Bone marrow (tissue), 2 donors: Measurements from ENCODE around the gene TMUB1.

Experiments
- DNase-seq, 2 donors: peaks; one replicate each; lab custom pipeline; 2025; lab: John Stamatoyannopoulos, UW

TMUB1 gene

DNA sequence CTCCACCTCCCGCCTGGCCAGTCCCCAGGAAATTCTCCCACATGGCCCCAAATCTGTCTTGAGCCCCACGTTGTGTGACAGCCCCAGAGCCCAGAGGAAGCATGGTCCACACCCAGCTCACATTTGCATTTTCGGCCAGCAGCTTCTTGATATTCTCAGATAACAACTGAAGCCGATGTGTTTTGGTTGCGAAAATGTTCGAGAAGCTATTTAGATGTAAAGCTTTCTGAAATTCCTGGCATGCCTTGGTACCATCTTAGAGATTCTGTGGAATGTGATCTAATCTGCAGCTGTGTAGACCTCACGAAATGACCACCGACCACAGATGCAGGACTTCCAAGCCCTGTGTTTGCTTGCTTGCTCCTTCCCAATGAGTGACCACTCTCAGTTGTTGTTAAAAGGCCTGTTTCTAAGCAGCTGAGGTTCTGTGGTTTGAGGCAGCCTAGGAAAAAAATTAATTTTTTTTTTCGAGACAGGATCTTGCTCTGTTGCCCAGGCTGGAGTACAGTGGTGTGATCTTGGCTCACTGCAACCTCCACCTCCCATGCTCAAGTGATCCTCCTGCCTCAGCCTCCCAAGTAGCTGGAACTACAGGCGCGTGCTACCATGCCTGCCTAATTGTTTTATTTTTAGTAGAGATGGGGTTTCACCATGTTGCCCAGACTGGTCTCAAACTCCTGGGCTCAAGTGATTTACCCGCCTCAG lies 15.1 kb downstream of the TMUB1 start:
- no peak for DNase-seq

DNA sequence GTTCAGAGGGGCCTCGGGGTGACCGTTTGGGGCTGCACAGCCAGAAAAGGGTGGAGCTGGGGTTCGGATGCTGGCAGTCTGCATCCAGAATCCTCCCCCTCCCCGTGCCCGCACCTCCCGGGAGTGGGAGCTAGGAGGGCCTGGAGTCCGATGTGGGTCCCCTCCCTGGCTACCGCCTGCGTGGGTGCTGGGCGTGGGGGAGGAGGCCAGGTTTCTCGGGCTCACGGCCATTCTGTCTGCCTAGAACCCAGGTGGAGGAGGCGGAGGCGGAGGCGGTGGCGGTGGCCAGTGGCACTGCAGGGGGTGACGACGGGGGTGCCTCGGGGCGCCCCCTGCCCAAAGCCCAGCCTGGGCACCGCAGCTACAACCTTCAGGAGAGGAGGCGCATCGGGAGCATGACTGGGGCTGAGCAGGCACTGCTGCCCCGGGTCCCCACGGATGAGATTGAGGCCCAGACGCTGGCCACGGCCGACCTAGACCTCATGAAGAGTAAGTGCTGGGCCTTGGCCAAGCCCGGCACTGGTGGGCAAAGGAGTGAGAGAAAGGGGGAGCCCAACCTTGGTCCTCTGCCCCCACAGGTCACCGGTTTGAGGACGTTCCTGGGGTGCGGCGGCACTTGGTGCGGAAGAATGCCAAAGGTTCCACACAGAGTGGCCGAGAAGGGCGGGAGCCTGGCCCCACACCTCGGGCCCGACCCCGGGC lies 16.9 kb downstream of the TMUB1 start:
- no peak for DNase-seq

DNA sequence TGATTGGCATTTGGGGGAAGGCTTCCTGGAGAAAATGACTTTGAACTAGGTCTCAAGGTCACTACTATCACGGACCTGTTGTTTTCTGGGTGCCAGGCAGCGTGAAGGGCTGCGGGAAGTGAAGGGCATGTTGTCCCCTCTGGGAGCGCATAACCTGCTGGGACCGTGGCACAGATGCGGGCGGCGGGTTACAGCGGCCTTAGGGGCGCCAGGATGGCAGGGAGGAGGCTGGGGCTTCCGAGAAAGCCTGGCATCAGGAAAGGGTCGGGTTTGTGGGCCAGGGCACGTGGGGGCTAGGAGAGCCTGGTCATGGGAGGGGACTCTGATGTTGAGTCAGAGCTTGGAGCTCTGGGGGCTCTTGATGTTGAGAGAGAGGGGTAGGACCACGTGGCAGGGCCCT lies 17.8 kb downstream of the TMUB1 start:
- DNase-seq: no peak

DNA sequence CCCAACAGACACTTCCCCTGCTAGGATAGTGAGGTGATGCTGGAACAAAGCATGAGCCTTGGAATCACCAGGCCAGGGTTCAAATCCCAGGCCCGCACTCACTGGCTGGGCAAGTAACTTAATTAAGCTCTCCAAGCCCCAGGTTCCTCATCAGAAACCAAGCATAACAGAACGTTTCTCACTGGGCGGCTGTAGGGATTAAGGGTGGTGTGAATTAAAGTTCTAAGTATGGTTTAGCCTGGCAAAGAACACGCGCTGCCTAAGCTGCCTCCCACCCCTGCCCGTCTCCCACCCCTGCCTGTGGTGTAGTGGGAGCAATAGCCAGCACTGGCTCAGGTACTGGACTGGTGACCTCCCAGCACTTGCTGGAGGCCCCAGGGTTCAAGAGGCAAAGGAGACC lies 18.3 kb downstream of the TMUB1 start:
- DNase-seq: no peak

DNA sequence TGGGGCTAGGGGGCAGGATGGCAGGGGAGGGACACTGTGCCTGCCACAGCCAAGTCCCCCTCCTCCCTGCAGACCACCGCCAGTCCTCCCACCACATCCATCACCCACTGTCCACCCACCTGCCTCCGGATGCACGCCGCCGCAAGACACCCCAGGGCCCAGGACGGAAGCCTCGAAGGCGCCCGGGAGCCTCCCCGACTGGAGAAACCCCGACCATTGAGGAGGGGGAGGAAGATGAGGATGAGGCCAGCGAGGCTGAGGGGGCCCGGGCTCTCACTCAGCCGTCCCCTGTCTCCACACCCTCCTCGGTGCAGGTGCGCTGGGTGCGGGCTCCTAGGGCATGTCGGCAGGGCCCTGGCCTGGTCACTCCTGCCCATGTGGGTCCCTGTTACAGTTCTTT lies 18.8 kb downstream of the TMUB1 start:
- DNase-seq: no peak

DNA sequence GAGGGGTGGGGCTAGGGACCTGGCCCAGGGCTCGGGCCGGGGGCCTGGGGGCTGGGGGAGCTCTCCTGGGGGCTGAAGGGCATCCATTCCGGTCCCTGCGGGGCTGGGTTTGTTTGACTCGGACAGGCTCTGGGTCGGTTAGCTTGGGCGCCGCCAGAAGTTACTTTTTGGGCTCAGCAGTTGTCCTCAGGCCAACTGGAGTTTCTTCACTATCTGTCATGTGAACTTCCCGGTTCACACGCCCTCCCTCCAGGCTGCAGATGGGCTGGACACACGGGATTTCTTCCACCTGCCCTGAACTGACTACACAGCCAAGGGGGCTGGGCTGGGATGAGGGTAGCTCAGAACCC lies 20.1 kb downstream of the TMUB1 start:
- no peak for DNase-seq

DNA sequence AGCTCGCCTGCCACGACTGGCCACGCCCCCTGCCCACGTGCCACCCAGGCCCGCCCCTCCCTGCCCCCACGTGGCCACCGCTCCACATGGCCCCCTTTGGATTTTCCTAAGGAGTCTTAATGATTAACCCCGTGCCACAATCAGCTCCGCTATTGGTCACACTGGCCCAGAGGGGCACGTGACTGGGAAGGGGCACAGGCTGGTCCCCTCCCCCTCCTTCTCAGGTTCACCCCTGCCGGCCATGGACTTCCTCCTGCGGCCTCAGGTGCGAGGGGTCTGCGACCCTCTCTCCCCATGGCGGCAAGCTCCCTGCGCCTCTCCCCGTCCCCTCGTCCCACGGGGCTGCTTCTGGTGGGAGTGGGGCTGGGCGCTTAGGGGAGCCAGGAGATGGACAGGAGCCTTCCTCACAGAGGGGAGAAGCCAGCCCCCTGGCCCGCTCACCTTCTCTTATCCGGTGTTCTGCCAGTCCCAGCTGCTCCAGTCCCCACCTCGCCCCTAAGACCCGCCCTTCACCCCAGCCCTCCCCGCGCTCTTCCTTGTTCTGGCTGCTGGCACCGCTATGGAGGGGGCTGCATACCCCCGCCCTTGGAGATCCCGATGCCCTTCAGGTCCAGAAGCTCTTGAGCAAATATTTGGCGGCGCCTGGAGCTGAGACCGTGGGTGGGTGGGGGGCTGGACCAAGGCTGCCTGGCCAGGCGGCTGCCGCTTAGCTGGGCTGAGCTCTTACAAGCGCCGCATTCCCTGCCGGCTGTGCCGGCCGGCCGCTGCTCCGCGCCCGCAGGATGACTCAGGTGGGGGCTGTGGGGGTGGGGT lies 20.7 kb downstream of the TMUB1 start:
- DNase-seq: no peak

DNA sequence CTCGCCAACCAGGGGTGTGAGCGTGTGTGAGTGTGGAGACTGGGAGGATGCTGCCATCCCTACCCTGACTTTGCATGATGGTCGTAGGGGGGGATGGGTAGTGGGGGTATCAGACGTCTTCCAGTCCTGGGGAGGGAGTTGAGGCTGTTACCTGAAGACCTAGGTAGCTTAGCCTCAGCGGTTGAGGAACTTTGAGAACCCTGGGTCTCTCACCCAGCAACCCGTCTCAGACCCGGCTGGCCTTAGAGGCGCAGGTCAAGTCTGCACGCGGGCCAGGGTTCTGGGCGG lies 21.2 kb downstream of the TMUB1 start:
- DNase-seq: no peak

DNA sequence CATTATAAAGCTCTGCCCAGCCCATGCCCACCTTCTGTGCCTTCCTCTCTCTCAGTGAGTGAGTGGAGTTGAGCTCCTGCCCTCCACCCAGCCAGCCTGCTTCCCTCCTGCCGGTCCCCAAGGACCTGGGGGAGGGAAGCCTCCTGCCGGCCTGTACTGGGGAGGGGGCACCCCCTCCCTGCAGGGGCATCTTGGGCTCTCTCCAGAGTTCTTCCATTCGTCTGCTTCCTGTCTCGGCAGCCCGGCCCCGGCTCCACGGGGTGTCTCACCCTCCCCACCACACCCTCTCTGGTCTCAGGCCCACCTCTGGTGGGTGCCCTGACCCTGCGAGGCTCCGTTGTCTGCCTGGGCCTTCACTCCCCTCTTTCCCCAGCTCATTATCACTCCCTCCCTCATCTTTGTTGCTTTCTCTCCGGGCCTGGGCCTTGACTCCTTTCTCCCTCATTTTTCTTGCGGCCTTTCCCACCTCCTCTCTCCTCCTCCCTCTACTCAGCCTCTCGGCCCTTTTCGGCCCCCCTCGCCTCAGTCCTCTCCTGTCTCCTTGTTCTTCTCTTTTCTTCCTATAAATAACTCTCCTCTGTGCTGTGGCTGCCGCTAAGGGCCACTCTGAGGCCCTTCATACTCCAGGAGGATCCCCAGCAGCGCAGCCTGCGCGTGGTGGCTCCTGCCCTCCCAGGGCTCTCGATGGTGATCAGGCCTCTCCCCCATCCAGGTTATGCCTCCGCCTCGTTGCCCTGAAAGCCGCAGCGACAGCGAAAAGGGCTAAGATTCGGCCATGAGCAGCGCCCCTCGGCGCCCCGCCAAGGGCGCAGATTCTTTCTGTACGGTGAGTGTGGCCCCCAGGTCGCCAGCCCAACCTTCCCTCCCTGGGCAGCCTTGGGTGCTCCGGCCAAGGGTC lies 21.8 kb downstream of the TMUB1 start:
- DNase-seq: no peak

DNA sequence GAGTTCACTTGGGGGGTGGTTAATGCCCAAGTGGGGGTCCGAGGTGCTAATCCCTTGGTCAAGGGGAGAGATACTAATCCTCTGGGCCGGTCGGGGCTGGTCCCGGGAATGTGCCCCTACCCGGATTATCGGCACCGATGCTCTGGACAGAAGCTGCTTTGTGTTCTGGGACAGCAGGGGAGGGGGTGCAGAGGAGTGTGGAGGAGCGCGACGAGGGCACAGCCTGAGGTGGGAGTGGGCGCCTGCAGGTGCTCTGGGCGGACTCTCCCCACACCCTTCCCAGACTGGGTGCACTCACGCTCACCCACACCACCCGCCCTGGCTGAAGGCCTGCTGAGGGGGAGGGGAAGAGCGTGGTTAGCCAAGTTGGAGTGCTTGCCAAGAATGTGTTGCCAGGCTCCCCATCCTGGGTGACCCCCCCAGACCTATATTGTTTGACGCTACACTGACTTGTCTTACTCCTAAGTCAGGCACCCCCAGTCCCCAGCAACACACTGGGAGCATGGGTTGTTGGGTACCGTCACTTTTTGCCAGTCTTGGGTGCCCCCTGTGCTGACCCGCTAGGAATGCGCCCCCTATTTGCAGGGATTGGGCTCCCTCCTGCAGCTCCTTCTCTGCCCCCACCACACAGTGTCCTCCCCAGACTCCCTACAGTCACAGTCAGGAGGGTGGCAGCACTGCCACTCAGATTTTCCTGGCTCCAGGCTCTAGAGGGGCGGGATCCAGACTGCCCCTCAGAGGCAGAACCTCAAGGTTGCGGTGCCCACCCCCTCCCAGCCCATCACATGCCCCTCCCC lies 22.7 kb downstream of the TMUB1 start:
- DNase-seq: no peak

DNA sequence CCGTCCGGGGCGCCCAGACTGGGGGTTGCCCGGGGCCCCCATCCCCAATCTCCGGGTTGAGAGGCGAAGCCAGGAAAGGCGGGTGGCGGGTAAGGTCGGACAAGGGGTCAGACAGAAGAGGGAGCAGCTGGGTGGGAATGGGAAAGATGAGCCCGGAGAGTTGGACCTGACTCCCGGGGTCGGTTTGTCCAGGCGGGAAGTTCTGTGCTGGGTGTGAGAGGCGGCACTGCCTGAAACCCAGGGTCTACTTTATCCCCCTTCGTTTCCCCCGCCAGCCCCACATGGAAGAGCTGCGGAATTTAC lies 23.2 kb downstream of the TMUB1 start:
- no peak for DNase-seq

DNA sequence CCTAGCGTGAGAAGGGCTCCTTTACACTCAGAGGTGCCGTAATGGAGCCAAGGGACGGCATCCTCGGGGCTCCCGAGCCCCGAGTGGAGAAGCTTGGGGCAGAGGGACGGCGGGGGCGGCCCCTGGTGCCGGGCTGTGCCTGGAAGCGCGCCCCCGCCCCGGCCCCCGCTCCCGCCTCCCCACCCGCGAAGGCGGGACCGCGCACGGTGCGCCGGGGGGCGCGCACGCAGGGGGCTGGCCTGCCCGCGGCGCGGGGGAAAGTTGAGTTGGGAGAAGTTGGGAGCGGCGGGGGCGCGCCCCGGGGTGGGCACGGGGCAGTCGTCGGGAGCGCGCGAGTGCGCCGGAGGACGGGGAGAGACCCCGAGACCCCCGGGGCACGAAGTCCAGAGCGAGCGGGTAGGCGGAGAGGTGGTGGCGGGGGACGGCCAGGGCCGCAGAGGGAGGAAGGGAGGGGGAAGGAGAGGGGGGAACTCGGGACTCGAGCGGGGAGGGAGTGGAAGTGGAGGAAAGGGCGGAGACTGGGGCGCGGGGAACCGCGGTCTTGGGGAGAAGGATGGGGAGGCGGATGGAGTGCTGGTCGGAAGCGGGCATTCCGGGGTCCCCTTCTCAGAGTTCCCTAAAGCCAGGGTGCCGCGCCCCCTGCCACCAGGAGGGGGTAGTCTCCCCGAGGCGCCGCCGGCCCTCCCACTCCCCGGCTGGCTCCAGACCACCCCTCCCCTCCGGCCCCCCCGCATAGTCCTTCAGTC lies 23.8 kb downstream of the TMUB1 start, which contains the start of gene SLC4A2:
TSS of gene SLC4A2 (plus strand) at position 223 of the 746 bp plus-strand sequence. CDS start 2,399 bp downstream, outside the sequence.
- DNase-seq: peak; percentile 51 to 80

DNA sequence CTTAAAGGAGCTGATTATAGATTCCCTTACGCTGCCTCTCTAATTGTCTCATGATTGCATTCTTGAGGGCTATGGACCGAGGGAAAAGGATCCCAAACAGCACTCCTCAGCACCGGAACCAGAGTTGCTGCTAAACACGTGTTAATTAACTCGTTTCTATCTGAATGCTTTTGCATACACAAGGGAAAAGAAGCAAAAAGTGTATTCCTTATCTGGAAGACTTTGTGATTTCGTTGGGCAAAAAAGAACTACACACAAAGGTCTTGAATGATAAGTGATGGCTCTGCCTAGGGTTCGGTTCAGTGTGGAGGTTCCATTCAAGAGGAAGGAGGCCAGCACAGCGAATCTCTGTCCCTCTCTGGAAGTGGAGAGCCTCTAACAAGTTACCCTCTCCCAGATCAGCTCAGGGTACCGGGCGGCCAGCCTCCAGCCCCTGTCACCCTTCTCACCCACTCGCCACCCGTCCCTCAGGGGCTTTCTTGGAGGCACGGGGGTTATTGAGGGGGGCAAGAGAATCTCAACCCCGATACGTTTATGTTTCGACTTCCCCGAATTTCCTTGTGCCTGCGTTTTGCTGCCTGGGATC lies 24.4 kb downstream of the TMUB1 start:
- DNase-seq: no peak

DNA sequence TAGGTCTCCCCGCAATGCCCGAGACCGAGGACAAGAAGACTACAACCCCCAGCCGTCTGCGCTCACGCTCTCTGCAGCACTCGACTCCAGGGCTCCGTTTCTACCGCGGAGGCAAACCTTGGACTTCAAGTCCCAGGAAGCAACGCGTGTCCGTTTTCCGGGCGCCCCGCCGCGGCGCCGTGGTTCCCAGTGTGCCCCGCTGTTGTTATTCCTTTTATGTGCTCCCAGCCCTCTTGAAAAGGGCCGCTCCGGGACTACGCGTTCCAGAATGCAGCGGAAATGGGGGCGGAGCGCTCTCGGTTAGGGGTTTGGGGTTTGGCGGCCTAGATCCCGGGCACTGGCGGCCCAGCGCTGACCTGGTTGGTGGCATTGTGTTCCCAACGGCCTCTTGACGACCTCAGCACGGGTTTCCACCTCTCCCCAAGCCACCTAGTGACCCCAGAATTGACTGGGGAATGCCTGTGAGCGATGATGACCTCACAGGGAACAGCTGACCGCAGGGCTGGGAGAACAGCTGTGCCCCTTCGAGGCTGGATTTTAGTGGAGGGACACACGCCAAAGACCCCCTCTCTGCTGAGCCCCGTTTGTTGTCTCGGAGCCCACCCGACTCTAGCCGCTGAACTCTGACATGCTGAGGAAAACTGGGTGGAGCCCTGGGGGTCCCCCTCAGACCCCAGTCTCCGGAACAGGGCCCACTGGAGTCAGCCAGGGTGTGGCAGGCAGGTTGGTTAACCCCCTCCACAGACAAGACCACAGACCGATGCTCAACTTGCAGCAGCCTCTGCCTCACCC lies 25.1 kb downstream of the TMUB1 start:
- DNase-seq: peak; percentile 84 to 99

DNA sequence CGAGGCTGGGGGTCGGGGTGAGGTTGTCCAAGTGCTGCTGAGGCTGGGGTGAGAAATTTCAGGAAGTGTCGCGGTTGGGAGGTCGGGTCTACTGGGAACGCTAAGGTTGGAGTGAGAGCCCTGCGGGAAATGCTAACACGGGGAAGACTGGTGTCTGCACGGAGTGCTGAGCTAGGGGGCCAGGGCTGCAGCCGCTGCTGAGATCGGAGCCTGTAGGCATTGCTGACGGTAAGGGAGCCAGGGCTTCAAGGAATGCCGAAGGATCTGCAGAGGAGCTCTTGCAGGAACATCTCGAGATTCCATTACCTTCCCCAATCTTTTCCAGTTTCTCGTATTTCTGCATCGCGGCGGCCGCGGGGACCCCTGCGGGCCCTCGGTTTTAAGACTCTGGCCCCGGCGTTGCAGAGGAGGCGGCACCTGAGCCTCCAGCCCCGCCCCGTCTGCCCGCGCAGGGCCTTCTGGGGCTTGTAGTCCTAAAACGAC lies 25.7 kb downstream of the TMUB1 start, which contains the start of gene CDK5:
TSS of gene CDK5 (minus strand) at position 392 of the 483 bp plus-strand sequence. CDS start at position 343, 49 bp downstream.
- no peak for DNase-seq

DNA sequence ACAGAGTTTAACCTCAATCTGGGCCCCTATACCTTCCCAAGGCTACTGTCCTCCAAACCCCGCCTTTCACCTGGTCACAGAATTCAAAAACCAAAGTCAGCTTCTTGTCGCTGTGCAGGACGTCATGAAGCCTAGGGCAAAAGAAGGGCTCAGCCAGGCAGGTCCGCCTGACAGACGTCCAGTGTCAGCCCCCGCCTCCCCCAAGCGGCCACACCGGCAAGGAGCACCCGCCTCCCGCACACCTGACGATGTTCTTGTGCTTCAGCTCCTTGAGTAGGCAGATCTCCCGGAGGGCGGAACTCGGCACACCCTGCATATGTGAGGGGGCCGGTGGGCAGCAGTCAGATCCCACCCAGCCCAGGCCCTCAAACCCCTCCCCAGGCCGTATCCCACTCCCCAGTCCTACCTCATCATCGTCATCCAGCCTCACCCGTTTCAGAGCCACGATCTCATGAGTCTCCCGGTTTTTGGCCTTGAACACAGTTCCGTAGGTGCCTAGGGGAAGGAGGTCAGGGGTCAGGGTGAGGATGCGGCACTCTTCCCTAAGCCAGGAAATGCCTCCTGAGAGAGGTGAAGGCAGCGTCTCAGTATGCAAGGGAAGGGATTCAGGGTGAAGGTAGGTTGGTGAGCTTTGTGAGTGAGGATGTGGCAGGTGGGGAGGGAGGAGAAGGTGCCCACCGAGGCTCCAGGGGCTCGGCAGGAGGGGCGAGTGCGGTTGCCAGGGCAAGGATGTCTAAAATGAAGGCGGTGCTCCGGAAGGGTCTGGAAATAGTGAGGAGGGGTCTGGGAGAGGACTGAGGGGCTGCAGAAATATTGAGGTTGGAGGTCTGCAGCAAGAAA lies 26.4 kb downstream of the TMUB1 start:
- DNase-seq: no peak

DNA sequence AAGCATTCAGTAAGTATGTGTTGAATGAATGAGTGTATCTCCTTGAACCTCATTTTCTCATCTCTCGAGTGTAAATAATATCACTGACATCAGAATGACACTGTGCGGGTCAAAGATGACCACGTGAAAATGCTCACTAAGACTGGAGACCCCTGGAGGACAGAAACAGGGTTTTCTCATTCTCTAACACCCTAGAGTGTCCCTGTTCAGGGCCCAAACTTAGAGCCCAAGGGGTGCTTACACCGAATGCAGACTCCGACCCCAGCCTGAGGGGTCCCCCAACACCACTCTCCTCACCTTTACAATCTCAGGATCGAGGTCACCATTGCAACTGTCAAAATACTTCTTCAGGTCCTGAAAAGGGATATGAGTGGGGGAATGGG lies 27.0 kb downstream of the TMUB1 start:
- DNase-seq: no peak

DNA sequence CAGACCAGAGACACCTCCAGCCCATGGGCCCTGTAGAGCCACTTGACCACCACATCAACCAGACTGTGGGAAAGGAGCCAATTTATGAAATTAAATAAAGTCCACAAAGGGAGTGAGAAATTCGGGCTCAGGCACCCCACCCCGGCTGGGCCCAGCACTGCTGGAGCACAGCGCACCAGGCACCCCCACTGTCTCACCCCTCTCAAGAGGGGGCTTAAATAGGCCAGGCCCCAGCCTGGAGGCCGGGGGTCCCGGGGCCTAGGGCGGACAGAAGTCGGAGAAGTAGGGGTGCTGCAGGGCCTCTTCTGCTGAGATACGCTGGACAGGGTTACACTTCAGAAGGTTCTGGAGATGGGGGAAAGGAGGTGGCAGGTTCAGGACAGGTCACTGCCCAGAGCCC lies 29.5 kb downstream of the TMUB1 start:
- no peak for DNase-seq
